WI38 (cell line): ENCODE data around the gene POLR2H.

Experiments used
- H3K4me3 ChIP-seq: 2 replicates; pipeline ENCODE4 v1.5.1; 2011; ENCODE audit warnings: low read depth, mild to moderate bottlenecking, control low read depth, low read length
- TF ChIP-seq, protein P1 (sequence below): IDR thresholded peaks from 2 replicates; pipeline ENCODE4 v1.5.1; 2012; ENCODE audit warnings: low read depth, mild to moderate bottlenecking, control low read depth, low read length

POLR2H gene

GRCh38 chr3:184349563-184350470, 11.7 kb upstream of the POLR2H start:
- TF ChIP-seq, protein P1, sequence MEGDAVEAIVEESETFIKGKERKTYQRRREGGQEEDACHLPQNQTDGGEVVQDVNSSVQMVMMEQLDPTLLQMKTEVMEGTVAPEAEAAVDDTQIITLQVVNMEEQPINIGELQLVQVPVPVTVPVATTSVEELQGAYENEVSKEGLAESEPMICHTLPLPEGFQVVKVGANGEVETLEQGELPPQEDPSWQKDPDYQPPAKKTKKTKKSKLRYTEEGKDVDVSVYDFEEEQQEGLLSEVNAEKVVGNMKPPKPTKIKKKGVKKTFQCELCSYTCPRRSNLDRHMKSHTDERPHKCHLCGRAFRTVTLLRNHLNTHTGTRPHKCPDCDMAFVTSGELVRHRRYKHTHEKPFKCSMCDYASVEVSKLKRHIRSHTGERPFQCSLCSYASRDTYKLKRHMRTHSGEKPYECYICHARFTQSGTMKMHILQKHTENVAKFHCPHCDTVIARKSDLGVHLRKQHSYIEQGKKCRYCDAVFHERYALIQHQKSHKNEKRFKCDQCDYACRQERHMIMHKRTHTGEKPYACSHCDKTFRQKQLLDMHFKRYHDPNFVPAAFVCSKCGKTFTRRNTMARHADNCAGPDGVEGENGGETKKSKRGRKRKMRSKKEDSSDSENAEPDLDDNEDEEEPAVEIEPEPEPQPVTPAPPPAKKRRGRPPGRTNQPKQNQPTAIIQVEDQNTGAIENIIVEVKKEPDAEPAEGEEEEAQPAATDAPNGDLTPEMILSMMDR: no peak

GRCh38 chr3:184350618-184351017, 10.9 kb upstream of the POLR2H start:
- H3K4me3 ChIP-seq: no peak overlapping the region
- TF ChIP-seq, protein P1: no peak

More at GRCh38 chr3:184349563-184350470, 11.7 kb upstream of the POLR2H start:
- H3K4me3 ChIP-seq: no peak overlapping the region

GRCh38 chr3:184351511-184352148, 9.9 kb upstream of the POLR2H start:
- TF ChIP-seq, protein P1: no peak
- H3K4me3 ChIP-seq: no peak overlapping the region

DNA sequence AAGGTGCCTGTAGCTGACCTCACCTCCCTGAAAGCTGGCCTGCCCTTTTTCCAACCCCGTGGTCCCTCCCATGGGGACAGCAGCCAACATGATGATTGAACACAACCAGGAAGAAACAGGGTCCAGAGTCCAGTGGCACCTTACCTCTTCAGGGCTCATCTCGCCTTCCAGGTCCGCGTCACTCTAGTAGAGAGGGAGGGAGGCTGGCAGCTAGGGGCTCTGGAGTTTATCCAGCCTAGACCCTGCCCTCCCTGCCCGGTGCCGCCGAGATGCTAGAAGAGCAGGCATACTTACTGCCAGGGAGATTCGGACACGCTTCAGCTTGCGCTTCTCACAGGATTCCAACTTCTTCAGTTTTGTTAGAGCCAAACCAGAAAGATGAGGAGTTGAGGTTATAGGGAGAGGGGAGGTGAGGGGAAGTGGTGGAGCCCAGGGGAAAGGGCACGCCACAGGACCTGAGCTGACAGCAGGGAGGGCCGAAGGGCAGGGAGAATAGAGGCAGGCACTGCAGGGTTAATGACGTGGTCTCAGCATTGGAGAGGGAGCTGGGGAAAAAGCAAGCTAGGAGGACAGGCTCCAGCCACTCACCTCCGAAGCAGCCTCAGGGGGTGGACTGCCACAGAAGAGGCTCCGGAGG, 9.2 kb upstream of the POLR2H start:
- TF ChIP-seq, protein P1: no peak
- H3K4me3 ChIP-seq: no peak overlapping the region

DNA sequence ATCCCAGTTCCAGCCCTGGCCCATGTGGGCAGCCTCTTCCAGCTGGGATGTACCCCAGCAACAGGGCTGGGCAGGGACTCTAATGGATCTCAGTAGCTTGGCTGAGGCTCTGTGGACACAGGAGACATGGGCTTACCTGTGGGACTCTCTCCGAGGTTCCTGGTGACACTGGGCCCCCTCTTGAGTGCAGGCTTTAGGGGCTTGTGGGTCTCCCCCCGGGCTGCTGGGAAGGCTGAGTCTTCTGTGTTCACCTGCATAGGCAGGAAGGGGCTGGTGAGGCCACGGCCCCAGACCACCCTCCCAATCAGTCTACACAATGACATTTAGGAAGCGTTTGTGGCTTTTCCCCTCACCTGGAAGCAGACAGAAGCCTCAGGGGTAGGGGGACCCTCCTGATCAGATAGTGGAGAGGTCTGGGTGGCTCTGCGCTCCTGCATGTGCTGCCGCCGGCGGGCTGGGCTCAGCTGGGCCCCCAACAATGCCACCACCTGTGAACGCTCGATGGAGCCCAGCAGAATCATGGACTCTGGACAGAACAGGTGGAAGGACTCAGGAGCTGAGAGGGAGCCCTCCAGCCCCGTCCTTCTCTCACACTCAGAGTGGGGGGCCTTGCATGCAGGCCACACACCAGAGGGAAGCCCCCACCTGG, 8.5 kb upstream of the POLR2H start:
- H3K4me3 ChIP-seq: no peak overlapping the region
- TF ChIP-seq, protein P1: no peak

DNA sequence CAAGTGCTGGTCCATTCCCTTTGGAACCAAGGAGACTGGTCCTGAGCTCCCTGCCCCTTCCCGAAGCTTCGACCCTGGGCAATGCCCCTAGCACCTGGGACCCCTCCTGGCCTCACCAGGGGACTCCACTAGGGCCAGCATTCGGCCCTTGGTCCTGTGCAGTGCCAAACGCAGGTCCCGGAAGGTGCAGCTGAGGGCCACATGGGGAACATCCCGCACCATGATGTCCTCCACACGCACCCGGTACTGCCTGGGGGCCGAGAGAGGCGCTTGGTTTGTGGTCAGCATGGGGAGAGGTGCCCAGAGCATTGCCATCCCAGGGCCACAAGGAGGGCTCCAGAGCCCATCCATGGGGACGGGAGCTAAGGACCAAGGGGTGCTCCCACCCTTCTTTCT, 8.0 kb upstream of the POLR2H start:
- TF ChIP-seq, protein P1: no peak
- no peak overlapping the region for H3K4me3 ChIP-seq
